ENCODE data around the gene ANKRD63. TPM values are rescaled to one million over a fixed set of nuclear protein-coding genes. Genes with fewer than 3 reads are reported as not detected.

Gene ANKRD63
- polyA plus RNA-seq, 3 donors, result not detected

DNA sequence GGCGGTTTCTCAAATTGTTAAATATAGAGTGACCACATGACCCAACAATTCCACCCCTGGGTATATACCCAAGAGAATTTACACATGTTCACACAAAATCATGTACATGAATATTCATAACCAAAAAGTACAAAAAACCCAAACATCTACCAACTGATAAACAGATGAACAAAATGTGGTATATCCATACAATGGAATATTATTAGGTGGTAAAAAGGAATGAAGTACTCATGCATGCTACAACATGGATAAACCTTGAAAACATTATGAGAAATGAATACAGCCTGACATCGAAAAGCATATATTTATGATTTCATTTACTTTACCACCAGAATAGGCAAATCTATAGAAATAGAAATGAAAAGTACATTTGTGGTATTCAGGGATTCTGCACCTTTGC is 17.5 kb upstream of the ANKRD63 start:
- peaks cover 48% of the 10 kb centered on the region for H3K4me1 Mint-ChIP-seq
- Histone ChIP-seq H3K9ac (ENCODE audit: insufficient read depth, low read length, poor library complexity, severe bottlenecking) (no peak overlapping the region), H3K27me3 (ENCODE audit: control insufficient read depth in 2 of 2, insufficient read depth in 2 of 2, low read length in 2 of 2) (no peaks in the 10 kb centered on the region), H2AFZ (ENCODE audit: insufficient read depth, low read depth, low read length, poor library complexity, severe bottlenecking) (no peak overlapping the region), H3K4me2 (replicated peaks; ENCODE audit: extremely low read depth, low read length, poor library complexity, severe bottlenecking) (no peak overlapping the region), H3K36me3 (replicated peaks in 1 of 2; ENCODE audit: control insufficient read depth in 1 of 2, insufficient read depth in 2 of 2, low read length in 2 of 2) (peaks cover 88 to 100% of the 10 kb centered on the region in 2 donors), H3K4me1 (ENCODE audit: control insufficient read depth in 1 of 2, insufficient read depth in 2 of 2, low read length in 2 of 2) (peaks cover 37 to 48% of the 10 kb centered on the region in 2 donors), H3K9me3 (replicated peaks in 1 of 2; ENCODE audit: control insufficient read depth in 1 of 2, insufficient read depth in 1 of 2, low read length in 2 of 2) (no peaks in the 10 kb centered on the region), H3K27ac (ENCODE audit: low read depth in 1 of 2, low read length in 2 of 2) (peak overlapping the region in 1 of 2 donors; percentile 28), H3K4me3 (replicated peaks in 1 of 3; ENCODE audit: low read depth in 2 of 3, low read length in 3 of 3) (no peak overlapping the region), H3K79me2 (ENCODE audit: insufficient read depth, low read length) (peaks cover 66% of the 10 kb centered on the region), H4K20me1 (ENCODE audit: insufficient read depth, low read length) (peaks cover 100% of the 10 kb centered on the region)
- H3K4me3 Mint-ChIP-seq, result no peak overlapping the region
- WGBS (ENCODE audit: insufficient coverage), result no CpG with 5 or more reads among the region's 2 CpGs
- intact Hi-C loops (cut with micrococcal nuclease), result no loop called here
- H3K27me3 Mint-ChIP-seq (ENCODE audit: low read depth in 3 of 3), result peaks cover 0 to 1% (median 0%) of the 10 kb centered on the region in 3 donors
- no peak for DNase-seq
- TF ChIP-seq, protein P1, sequence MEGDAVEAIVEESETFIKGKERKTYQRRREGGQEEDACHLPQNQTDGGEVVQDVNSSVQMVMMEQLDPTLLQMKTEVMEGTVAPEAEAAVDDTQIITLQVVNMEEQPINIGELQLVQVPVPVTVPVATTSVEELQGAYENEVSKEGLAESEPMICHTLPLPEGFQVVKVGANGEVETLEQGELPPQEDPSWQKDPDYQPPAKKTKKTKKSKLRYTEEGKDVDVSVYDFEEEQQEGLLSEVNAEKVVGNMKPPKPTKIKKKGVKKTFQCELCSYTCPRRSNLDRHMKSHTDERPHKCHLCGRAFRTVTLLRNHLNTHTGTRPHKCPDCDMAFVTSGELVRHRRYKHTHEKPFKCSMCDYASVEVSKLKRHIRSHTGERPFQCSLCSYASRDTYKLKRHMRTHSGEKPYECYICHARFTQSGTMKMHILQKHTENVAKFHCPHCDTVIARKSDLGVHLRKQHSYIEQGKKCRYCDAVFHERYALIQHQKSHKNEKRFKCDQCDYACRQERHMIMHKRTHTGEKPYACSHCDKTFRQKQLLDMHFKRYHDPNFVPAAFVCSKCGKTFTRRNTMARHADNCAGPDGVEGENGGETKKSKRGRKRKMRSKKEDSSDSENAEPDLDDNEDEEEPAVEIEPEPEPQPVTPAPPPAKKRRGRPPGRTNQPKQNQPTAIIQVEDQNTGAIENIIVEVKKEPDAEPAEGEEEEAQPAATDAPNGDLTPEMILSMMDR (IDR thresholded peaks at IDR 0.05), result no peak
- peak overlapping the region in 1 of 7 donors; percentile 68 for H3K27ac Mint-ChIP-seq
- H3K36me3 Mint-ChIP-seq, result peaks cover 86 to 98% of the 10 kb centered on the region in 2 donors
- H3K9me3 Mint-ChIP-seq, result no peaks in the 10 kb centered on the region

DNA sequence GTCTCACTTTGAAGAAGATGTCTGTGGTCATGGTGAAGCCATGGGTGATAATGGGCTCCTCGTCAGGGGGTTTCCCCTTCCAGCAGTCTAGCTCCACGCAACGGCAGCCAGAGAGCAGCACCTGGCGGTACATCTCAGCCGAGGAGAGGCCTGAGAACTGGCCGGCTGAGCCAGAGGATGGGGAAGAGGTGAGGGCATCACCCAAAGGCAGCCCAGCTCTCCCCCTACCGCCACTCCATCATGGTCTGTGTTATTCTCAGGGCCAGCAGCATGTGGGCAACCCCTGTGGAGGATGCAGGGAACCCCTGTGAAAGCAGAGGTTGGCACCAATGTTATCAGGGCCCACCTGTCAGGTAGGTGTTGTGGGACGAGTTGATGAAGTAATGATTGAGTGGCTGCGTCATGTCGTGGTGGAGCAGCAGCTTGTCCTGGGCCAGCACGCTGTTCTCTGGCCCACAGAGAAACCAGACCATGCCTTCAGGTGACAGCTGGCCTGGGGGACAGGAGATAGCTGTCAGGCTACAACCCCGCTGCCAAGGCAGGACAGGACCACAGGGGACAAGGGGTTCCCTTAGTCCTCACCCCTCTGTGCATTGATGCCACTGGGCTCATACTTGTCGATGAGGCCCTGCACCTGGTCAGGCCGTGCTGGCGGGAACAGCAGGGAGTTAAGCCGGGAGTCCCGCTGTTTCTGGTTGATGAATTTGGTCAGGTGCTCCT is 15.5 kb upstream of the ANKRD63 start:
- H3K4me3 Mint-ChIP-seq, result no peak overlapping the region
- TF ChIP-seq, protein P1 (IDR thresholded peaks at IDR 0.05), result no peak
- H3K4me2 ChIP-seq (replicated peaks; ENCODE audit: extremely low read depth, low read length, poor library complexity, severe bottlenecking), result no peak overlapping the region
- peak overlapping the region in 2 of 7 donors; percentile 20 to 80 for H3K27ac Mint-ChIP-seq
- no peaks in the 10 kb centered on the region for H3K9me3 Mint-ChIP-seq
- WGBS (ENCODE audit: insufficient coverage), result 97% methylated on average over 13 of the region's 17 CpGs
- peaks cover 0 to 1% (median 1%) of the 10 kb centered on the region in 3 donors for H3K27me3 Mint-ChIP-seq (ENCODE audit: low read depth in 3 of 3)
- peaks cover 100% of the 10 kb centered on the region for H4K20me1 ChIP-seq (ENCODE audit: insufficient read depth, low read length)
- H3K4me1 Mint-ChIP-seq, result peaks cover 37% of the 10 kb centered on the region
- intact Hi-C loops (cut with micrococcal nuclease), result no loop called here
- no peak overlapping the region for H3K27ac ChIP-seq (ENCODE audit: low read depth in 1 of 2, low read length in 2 of 2)
- peaks cover 95 to 100% of the 10 kb centered on the region in 2 donors for H3K36me3 ChIP-seq (replicated peaks in 1 of 2; ENCODE audit: control insufficient read depth in 1 of 2, insufficient read depth in 2 of 2, low read length in 2 of 2)
- no peaks in the 10 kb centered on the region for H3K9me3 ChIP-seq (replicated peaks in 1 of 2; ENCODE audit: control insufficient read depth in 1 of 2, insufficient read depth in 1 of 2, low read length in 2 of 2)
- peaks cover 56% of the 10 kb centered on the region for H3K79me2 ChIP-seq (ENCODE audit: insufficient read depth, low read length)
- no peak for DNase-seq
- H2AFZ ChIP-seq (ENCODE audit: insufficient read depth, low read depth, low read length, poor library complexity, severe bottlenecking), result no peak overlapping the region
- peaks cover 31 to 38% of the 10 kb centered on the region in 2 donors for H3K4me1 ChIP-seq (ENCODE audit: control insufficient read depth in 1 of 2, insufficient read depth in 2 of 2, low read length in 2 of 2)
- H3K36me3 Mint-ChIP-seq, result peaks cover 86 to 98% of the 10 kb centered on the region in 2 donors
- H3K4me3 ChIP-seq (replicated peaks in 1 of 3; ENCODE audit: low read depth in 2 of 3, low read length in 3 of 3), result no peak overlapping the region
- H3K27me3 ChIP-seq (ENCODE audit: control insufficient read depth in 2 of 2, insufficient read depth in 2 of 2, low read length in 2 of 2), result no peaks in the 10 kb centered on the region
- no peak overlapping the region for H3K9ac ChIP-seq (ENCODE audit: insufficient read depth, low read length, poor library complexity, severe bottlenecking)

Measured in CD14-positive monocyte (primary cell).